Left hindlimb (tissue), 1 donor: Measurements from ENCODE around the gene RAP2A.
A peak's percentile ranks its signal among the peaks of the same experiment; 100 is the strongest.

Experiments used
- DNase-seq: peaks from one replicate; pipeline ENCODE4 v3.0.0-alpha.2; 2018

RAP2A gene

DNA sequence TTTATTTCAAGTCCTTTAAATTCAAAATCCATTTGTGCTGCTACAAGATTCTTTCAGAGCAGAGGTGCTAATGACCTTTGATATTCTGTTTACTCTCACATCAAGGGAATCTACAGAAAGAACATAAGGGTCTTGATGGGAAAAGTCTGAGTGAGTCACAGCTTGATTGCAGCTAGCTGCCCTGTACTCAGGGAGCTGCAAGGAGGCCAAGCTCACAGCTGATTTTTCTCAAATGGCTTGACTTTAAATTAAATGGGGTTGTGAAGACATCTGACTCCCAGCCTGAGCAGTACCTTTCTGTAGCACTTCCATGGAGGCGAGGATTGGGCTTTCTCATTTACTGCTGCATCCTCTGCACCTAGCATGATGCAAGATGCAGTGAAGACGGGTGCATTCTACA is 62.5 kb downstream of the RAP2A start:
- no peak for DNase-seq

- no peak for DNase-seq
Measured at GRCh38 chr13:97497400-97497799, 63.4 kb downstream of the RAP2A start.

DNA sequence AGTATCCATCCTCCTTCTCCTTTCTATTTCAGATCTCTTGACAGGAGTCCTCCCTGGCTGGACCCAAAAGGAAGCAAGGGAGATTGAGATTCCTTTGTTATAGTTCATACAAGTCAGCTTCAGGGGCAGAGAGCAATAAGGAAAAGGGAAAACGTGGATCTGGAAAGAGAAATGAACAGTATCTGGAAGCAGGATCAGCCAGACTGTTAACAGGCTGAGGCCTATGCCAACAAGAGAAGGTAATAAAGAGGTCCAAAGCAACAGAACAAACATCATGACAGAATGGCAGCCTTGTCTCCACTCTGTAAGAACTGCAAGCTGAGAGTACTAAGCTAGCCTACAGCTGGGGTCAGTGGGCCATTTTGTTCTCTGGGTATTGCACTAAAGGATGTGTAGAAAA is 64.5 kb downstream of the RAP2A start:
- DNase-seq, result no peak

GRCh38 chr13:97499181-97499580 is 65.2 kb downstream of the RAP2A start:
- DNase-seq, result no peak

- peak; percentile 75 for DNase-seq
Measured at GRCh38 chr13:97502181-97502580, 68.2 kb downstream of the RAP2A start.

GRCh38 chr13:97502706-97503105 is 68.7 kb downstream of the RAP2A start:
- DNase-seq, result no peak

GRCh38 chr13:97505017-97505416 is 71.0 kb downstream of the RAP2A start:
- no peak for DNase-seq

- DNase-seq, result no peak
Measured at GRCh38 chr13:97506511-97506910, 72.5 kb downstream of the RAP2A start.

DNA sequence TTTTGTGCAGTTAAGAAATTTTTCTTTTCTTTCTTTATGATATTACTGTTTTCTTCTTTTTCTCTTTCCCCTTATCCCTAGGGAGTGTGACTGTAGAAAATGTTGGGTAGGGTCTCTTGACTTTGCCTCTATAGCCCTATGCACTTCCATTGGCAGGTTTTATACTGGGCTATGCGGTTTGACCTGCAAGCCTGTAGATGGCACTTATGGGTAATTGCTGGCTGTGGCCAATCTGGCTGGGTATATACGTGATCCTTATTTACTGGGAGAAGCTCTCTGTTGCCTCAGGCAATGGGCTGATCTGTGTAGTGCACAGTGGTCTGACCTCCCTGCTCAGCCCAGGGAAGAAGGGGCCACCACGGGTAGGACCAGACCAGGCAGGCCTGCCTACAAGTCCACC is 78.8 kb downstream of the RAP2A start:
- DNase-seq, result no peak

- no peak for DNase-seq
Measured at GRCh38 chr13:97515643-97516042, 81.7 kb downstream of the RAP2A start.

GRCh38 chr13:97517967-97518366 is 84.0 kb downstream of the RAP2A start:
- DNase-seq, result no peak
